Measurements from ENCODE around the gene PNPLA6. TPM values are rescaled to one million over a fixed set of nuclear protein-coding genes. Genes with fewer than 3 reads are reported as not detected.

Gene PNPLA6
- polyA plus RNA-seq, 1 donor (not counting 4 experiments of a cell fraction or from before 2014, with no cell fraction given) = 22.4 TPM

DNA sequence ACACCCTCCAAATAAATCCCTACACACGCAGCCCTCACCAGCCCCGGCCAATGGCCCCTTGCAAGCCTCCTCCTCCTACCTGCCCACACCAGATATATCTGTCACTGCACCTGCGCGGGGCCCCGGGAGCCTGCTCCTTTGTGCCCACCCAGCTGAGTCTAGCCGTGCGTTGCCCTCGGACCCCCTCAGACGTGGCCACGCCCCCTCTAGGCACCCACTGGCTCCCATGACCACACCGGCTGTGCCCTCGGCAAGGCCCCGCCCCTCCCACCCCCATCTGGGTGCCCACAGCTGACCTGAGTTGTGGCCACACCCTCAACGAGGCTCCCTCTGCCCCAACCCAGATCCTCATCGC is 6.3 kb upstream of the PNPLA6 start:
- H3K9ac ChIP-seq (ENCODE audit: control insufficient read depth, extremely low read depth, insufficient read depth, low read length) = no peak overlapping the region
- TF ChIP-seq EZH2 (IDR thresholded peaks at IDR 0.05; ENCODE audit: low read length) = no peak
- TF ChIP-seq, protein P1, sequence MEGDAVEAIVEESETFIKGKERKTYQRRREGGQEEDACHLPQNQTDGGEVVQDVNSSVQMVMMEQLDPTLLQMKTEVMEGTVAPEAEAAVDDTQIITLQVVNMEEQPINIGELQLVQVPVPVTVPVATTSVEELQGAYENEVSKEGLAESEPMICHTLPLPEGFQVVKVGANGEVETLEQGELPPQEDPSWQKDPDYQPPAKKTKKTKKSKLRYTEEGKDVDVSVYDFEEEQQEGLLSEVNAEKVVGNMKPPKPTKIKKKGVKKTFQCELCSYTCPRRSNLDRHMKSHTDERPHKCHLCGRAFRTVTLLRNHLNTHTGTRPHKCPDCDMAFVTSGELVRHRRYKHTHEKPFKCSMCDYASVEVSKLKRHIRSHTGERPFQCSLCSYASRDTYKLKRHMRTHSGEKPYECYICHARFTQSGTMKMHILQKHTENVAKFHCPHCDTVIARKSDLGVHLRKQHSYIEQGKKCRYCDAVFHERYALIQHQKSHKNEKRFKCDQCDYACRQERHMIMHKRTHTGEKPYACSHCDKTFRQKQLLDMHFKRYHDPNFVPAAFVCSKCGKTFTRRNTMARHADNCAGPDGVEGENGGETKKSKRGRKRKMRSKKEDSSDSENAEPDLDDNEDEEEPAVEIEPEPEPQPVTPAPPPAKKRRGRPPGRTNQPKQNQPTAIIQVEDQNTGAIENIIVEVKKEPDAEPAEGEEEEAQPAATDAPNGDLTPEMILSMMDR (optimal IDR thresholded peaks at IDR 0.05 in 1 of 3, IDR thresholded peaks at IDR 0.05 in 1 of 3, conservative IDR thresholded peaks at IDR 0.05 in 1 of 3; ENCODE audit: extremely low read depth in 1 of 3, insufficient read depth in 2 of 3, low read length in 3 of 3) = no peak
- H2AFZ ChIP-seq (ENCODE audit: control insufficient read depth, low read length) = no peak overlapping the region
- H3K27me3 ChIP-seq (ENCODE audit: control insufficient read depth, extremely low read depth, insufficient read depth, low read length) = no peaks in the 10 kb centered on the region
- H3K36me3 ChIP-seq (ENCODE audit: control insufficient read depth in 2 of 2, extremely low read depth in 1 of 2, insufficient read depth in 2 of 2, low read length in 2 of 2) = peaks cover 0 to 19% of the 10 kb centered on the region in 2 experiments
- no peak overlapping the region for H3K4me3 ChIP-seq (ENCODE audit: control insufficient read depth in 2 of 3, extremely low read depth in 1 of 3, insufficient read depth in 2 of 3, low read depth in 1 of 3, low read length in 3 of 3)
- no peaks in the 10 kb centered on the region for H3K9me3 ChIP-seq (ENCODE audit: control insufficient read depth, low read depth, low read length)
- no peaks in the 10 kb centered on the region for H3K79me2 ChIP-seq (ENCODE audit: control insufficient read depth, insufficient read depth, low read length)
- no peaks in the 10 kb centered on the region for H4K20me1 ChIP-seq (ENCODE audit: control insufficient read depth, extremely low read depth, insufficient read depth, low read length)
- DNase-seq (ENCODE audit: low read depth, low spot score) = no peak
- H3K27ac ChIP-seq (ENCODE audit: control insufficient read depth, insufficient read depth, low read length) = no peak overlapping the region
- H3K4me2 ChIP-seq (ENCODE audit: control insufficient read depth, extremely low read depth, insufficient read depth, low read depth, low read length) = no peak overlapping the region
- H3K9me1 ChIP-seq (ENCODE audit: control insufficient read depth, extremely low read depth, insufficient read depth, low read length) = no peaks in the 10 kb centered on the region
- dilution Hi-C loops (cut with MboI; ENCODE audit: extremely low pct_ligation_motif_present, low sequenced_read_pairs) = no loop called here
- peaks cover 2% of the 10 kb centered on the region for H3K4me1 ChIP-seq (ENCODE audit: control insufficient read depth, extremely low read depth, insufficient read depth, low read length)
- FAIRE-seq = no peak

DNA sequence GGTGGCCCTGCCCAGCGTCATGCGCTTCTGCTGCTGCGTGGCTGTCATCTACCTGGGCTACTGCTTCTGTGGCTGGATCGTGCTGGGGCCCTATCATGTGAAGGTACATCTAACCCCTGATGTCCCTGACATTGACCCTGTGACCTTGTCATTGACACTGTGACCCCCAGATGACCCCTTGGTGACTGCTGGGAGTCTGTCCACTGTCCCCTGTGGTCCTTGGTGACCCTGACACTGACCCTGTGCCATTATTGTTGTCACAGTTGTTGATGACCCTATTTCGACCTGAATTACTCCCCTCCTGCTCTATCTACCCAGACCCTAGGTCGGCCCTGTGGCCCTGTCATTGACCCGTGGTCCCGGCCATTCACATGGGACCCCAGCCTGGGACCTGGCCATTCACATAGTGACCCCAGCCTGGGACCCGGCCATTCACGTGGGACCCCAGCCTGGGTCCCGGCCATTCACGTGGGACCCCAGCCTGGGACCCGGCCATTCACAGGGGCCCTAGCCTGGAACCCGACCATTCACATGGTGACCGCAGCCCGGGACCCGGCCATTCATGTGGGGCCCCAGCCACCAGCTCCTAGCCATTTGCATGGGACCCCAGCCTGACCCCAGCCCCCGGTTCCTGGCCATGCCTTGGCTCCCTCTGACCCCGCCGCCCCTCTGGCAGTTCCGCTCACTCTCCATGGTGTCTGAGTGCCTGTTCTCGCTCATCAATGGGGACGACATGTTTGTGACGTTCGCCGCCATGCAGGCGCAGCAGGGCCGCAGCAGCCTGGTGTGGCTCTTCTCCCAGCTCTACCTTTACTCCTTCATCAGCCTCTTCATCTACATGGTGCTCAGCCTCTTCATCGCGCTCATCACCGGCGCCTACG is 5.7 kb upstream of the PNPLA6 start:
- Histone ChIP-seq H3K9me1 (ENCODE audit: control insufficient read depth, extremely low read depth, insufficient read depth, low read length) (no peaks in the 10 kb centered on the region), H3K4me3 (ENCODE audit: control insufficient read depth in 2 of 3, extremely low read depth in 1 of 3, insufficient read depth in 2 of 3, low read depth in 1 of 3, low read length in 3 of 3) (no peak overlapping the region), H3K27me3 (ENCODE audit: control insufficient read depth, extremely low read depth, insufficient read depth, low read length) (no peaks in the 10 kb centered on the region), H3K27ac (ENCODE audit: control insufficient read depth, insufficient read depth, low read length) (no peak overlapping the region), H4K20me1 (ENCODE audit: control insufficient read depth, extremely low read depth, insufficient read depth, low read length) (no peaks in the 10 kb centered on the region), H3K4me2 (ENCODE audit: control insufficient read depth, extremely low read depth, insufficient read depth, low read depth, low read length) (no peak overlapping the region), H3K9ac (ENCODE audit: control insufficient read depth, extremely low read depth, insufficient read depth, low read length) (no peak overlapping the region), H3K79me2 (ENCODE audit: control insufficient read depth, insufficient read depth, low read length) (no peaks in the 10 kb centered on the region), H3K9me3 (ENCODE audit: control insufficient read depth, low read depth, low read length) (no peaks in the 10 kb centered on the region), H2AFZ (ENCODE audit: control insufficient read depth, low read length) (no peak overlapping the region), H3K36me3 (ENCODE audit: control insufficient read depth in 2 of 2, extremely low read depth in 1 of 2, insufficient read depth in 2 of 2, low read length in 2 of 2) (peaks cover 0 to 17% of the 10 kb centered on the region in 2 experiments), H3K4me1 (ENCODE audit: control insufficient read depth, extremely low read depth, insufficient read depth, low read length) (peaks cover 2% of the 10 kb centered on the region)
- DNase-seq (ENCODE audit: low read depth, low spot score) = no peak
- no peak for TF ChIP-seq EZH2 (IDR thresholded peaks at IDR 0.05; ENCODE audit: low read length)
- TF ChIP-seq, protein P1 (optimal IDR thresholded peaks at IDR 0.05 in 1 of 3, IDR thresholded peaks at IDR 0.05 in 1 of 3, conservative IDR thresholded peaks at IDR 0.05 in 1 of 3; ENCODE audit: extremely low read depth in 1 of 3, insufficient read depth in 2 of 3, low read length in 3 of 3) = no peak
- dilution Hi-C loops (cut with MboI; ENCODE audit: extremely low pct_ligation_motif_present, low sequenced_read_pairs) = no loop called here
- FAIRE-seq = no peak

All from keratinocyte (primary cell).